CD4-positive, alpha-beta memory T cell (primary cell): ENCODE data around the gene IL19. TPM values are rescaled to one million over a fixed set of nuclear protein-coding genes. Genes with fewer than 3 reads are reported as not detected.
A peak's percentile ranks its signal among the peaks of the same experiment; 100 is the strongest.

Experiments used
- CTCF ChIA-PET: fragments of 350-600 bp; sonication (Branson Sonifier 250); formaldehyde crosslinking; loops from one replicate; lab custom pipeline; 2021; ENCODE audit warnings: inconsistent platforms; ENCODE audit not compliant: partially characterized antibody; lab: Charles Lee
- POLR2A ChIA-PET: fragments of 350-600 bp; sonication (Branson Sonifier 250); formaldehyde crosslinking; loops from one replicate; lab custom pipeline; 2021; ENCODE audit not compliant: partially characterized antibody; lab: Charles Lee
- DNase-seq, 5 donors: peaks; one replicate each; pipeline versions ENCODE4 v3.0.0 to v3.0.0-alpha.2; 2020 to 2022; ENCODE audit warnings: mixed read lengths in 1 of 5
- H3K27ac ChIP-seq: one replicate; pipeline ENCODE4 v1.7.0; 2013; ENCODE audit warnings: low read depth, low read length
- H3K27me3 ChIP-seq: 2 replicates; pipeline ENCODE4 v1.7.0; 2013; ENCODE audit warnings: mild to moderate bottlenecking, low read length, moderate library complexity; ENCODE audit not compliant: insufficient read depth
- H3K36me3 ChIP-seq: 2 replicates; pipeline ENCODE4 v1.7.0; 2013; ENCODE audit warnings: mild to moderate bottlenecking, low read length, moderate library complexity; ENCODE audit not compliant: insufficient read depth
- H3K4me1 ChIP-seq: 2 replicates; pipeline ENCODE4 v1.7.0; 2013; ENCODE audit warnings: mild to moderate bottlenecking, low read length, moderate library complexity; ENCODE audit not compliant: insufficient read depth
- H3K4me3 ChIP-seq, 2 donors: one replicate each; pipeline ENCODE4 v1.7.0; 2013; ENCODE audit warnings: low read length in 2 of 2, mild to moderate bottlenecking in 1 of 2
- H3K9me3 ChIP-seq, 2 donors: one replicate each; pipeline ENCODE4 v1.7.0; 2013; ENCODE audit warnings: low read length in 2 of 2, control low read depth in 1 of 2; ENCODE audit not compliant: control insufficient read depth in 1 of 2
- H3K27ac Mint-ChIP-seq, 7 donors: one replicate each; pipeline ENCODE4 v1.8.0; 2020 to 2021; ENCODE audit warnings: mixed read lengths in 7 of 7, mild to moderate bottlenecking in 6 of 7, inconsistent platforms in 3 of 7, moderate library complexity in 3 of 7
- H3K27me3 Mint-ChIP-seq, 2 donors: one replicate each; pipeline ENCODE4 v1.8.0; 2020 to 2021; ENCODE audit warnings: mixed read lengths in 2 of 2
- H3K36me3 Mint-ChIP-seq, 2 donors: one replicate each; pipeline ENCODE4 v1.8.0; 2020 to 2021; ENCODE audit warnings: mixed read lengths in 2 of 2, inconsistent platforms in 1 of 2, mild to moderate bottlenecking in 1 of 2
- H3K4me1 Mint-ChIP-seq, 4 donors: one replicate each; pipeline ENCODE4 v1.8.0; 2020 to 2021; ENCODE audit warnings: mixed read lengths in 4 of 4, mild to moderate bottlenecking in 1 of 4
- H3K4me3 Mint-ChIP-seq, 8 donors: one replicate each; pipeline ENCODE4 v1.8.0; 2020 to 2021; ENCODE audit warnings: mixed read lengths in 8 of 8, mild to moderate bottlenecking in 7 of 8, moderate library complexity in 6 of 8, inconsistent platforms in 3 of 8
- H3K9me3 Mint-ChIP-seq, 8 donors: one replicate each; pipeline ENCODE4 v1.8.0; 2020 to 2021; ENCODE audit warnings: mixed read lengths in 8 of 8, mild to moderate bottlenecking in 5 of 8, inconsistent platforms in 3 of 8, moderate library complexity in 1 of 8
- intact Hi-C: fragments of 100-400 bp; cut with micrococcal nuclease; formaldehyde crosslinking; loops from one replicate; pipeline ENCODE4 v1.15.1; 2023
- polyA plus RNA-seq, 2 donors: library from polyadenylated mRNA; unstranded; fragments of 300-500 nt; fragmentation: Illumina TruSeq; gene quantifications; one replicate each; pipeline ENCODE4 v1.2.3, GENCODE V29; 2021
- total RNA-seq, 2 experiments: library from RNA; stranded (reverse); gene quantifications; one replicate each; pipeline ENCODE4 v1.2.3, GENCODE V29; 2021

IL19 gene, protein sequence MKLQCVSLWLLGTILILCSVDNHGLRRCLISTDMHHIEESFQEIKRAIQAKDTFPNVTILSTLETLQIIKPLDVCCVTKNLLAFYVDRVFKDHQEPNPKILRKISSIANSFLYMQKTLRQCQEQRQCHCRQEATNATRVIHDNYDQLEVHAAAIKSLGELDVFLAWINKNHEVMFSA
- total RNA-seq (not detected), polyA plus RNA-seq (not detected)

DNA sequence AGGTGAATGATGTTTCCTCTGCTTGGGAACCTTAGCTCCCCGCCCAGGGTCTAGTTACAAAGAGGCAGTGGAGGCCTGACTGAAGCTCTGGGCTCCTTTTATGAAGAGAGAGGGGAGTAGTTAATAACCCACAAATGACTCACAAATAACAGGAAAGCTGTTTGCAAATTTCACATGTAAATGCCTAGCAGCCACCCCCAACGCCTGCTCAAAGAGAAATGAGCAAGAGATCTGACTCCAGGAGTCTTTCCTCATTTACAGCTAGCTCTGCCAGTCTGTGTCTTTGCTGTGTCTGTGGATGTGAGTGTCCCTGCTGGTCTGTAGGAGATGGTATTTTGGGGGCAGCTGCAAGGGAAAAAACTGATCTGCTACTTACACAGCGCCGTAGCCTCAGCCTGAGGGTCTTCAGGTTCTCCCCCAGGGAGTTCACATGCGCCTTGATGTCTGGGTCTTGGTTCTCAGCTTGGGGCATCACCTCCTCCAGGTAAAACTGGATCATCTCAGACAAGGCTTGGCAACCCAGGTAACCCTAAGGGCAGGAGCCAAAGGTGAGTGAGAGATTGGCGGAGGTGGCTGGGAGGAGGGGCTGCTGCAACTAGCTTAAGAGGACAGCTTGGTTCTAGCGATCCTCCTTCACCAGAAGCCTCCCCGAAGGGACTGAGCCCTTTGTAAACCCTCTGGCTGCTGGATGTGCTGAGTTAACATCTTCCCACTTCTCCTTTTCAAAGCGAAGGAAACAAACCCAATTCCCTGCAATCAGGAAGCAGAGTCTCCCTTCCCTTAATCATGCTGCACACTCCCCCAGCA is at the start of gene IL19:
IL19 (plus strand) TSS at position 243 of the 807 bp plus-strand sequence. CDS start 65,890 bp downstream, outside the sequence.
- Histone ChIP-seq H3K36me3 (no peaks in the 10 kb centered on the region), H3K9me3 (no peaks in the 10 kb centered on the region), H3K4me3 (peak within 1 kb of the TSS in 1 of 2 donors; percentile 16), H3K4me1 (peaks cover 70% of the 10 kb centered on the region), H3K27me3 (no peaks in the 10 kb centered on the region), H3K27ac (peak within 1 kb of the TSS; percentile 12)
- Mint-ChIP-seq H3K9me3 (no peaks in the 10 kb centered on the region), H3K27me3 (no peaks in the 10 kb centered on the region), H3K4me1 (peaks cover 57 to 84% (median 71%) of the 10 kb centered on the region in 4 donors), H3K36me3 (no peaks in the 10 kb centered on the region), H3K4me3 (peak within 1 kb of the TSS in 7 of 8 donors; percentile 27 to 85 (median 67)), H3K27ac (peak within 1 kb of the TSS; percentile 68 to 90 (median 85))
- POLR2A ChIA-PET = interaction anchor here (1.6 to 12.6 kb wide), 7 partner anchors 13 to 44 kb away, joined by 3 to 141 read pairs (median 63); no protein-coding TSS in a partner anchor
- intact Hi-C loops = loop anchor here (2.0 kb wide), 1 partner anchor 14 kb away; no protein-coding TSS in a partner anchor
- CTCF ChIA-PET = interaction anchor here (0.8 to 9.0 kb wide), 9 partner anchors 10 to 141 kb away, joined by 3 to 91 read pairs (median 6); no protein-coding TSS in a partner anchor
- no peak for DNase-seq

DNA sequence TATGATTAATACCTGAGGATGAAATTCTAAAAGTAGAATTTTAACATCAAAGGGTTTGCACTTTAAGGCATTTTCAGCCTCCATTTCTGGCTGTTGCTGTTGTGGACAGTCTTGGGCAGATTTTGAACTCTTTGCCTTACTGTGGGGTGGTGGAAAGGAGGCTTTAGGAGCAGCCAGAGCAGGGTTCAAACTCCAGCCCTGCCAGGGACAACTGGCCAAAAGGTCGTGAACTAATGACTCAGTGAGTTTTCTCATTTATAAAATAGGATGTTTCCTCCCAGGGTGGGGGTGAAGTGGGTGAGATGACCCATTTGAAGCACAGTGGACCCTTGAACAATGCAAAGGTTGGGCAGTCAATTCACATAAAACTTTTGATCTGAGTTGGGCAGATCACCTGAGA is 49.1 kb upstream of the IL19 start:
- ChIA-PET CTCF (interaction anchor here (0.7 to 2.4 kb wide), 4 partner anchors 13 to 284 kb away, joined by 3 to 6 read pairs (median 4); no protein-coding TSS in a partner anchor), POLR2A (no interaction called here)
- no peaks in the 10 kb centered on the region for H3K27me3 ChIP-seq
- H3K27me3 Mint-ChIP-seq = no peaks in the 10 kb centered on the region
- peaks cover 64% of the 10 kb centered on the region for H3K4me1 ChIP-seq
- no peaks in the 10 kb centered on the region for H3K36me3 ChIP-seq
- no peaks in the 10 kb centered on the region for H3K9me3 ChIP-seq
- H3K4me3 ChIP-seq = no peak overlapping the region
- peaks cover 50 to 82% (median 67%) of the 10 kb centered on the region in 4 donors for H3K4me1 Mint-ChIP-seq
- intact Hi-C loops = no loop called here
- H3K27ac Mint-ChIP-seq = peak overlapping the region in 2 of 7 donors; percentile 6 to 29
- no peak for DNase-seq
- no peak overlapping the region for H3K27ac ChIP-seq
- H3K4me3 Mint-ChIP-seq = no peak overlapping the region
- peaks cover 0 to 4% of the 10 kb centered on the region in 2 donors for H3K36me3 Mint-ChIP-seq
- peaks cover 0 to 1% (median 0%) of the 10 kb centered on the region in 8 donors for H3K9me3 Mint-ChIP-seq

DNA sequence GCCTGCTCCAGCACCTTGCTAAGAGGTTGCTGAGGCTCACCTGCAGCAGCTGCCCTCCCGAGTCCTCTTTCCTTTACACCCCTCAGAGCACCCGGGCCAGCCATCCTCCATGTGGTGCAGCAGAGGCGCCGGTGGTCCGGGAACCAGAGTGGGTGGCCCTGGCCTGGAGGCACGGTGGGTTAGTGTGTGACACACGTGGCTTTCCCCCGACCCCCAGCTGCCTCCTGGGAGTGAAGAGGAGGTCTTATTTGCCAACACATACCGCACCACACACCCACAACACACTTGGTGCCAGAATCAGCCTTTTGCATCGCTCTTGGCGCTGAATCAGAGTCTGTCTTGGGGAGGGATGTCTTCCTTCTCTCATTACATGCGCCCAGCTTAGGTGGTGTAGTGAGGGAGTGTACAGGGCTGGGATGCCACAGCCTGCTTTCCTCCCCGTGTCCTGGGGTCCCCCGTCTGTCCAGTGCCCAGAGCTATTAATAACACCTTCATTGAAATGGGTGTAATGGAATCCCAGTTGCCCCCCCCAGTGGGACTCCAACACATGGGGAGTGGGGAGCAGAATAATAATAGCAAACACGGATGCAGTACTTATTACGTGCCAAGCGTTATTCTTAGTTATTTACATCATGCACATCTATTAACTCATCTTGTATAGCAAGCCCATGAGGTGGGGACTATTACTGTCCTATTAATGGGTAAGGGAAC is 47.7 kb upstream of the IL19 start:
- DNase-seq = no peak
- ChIA-PET POLR2A (no interaction called here), CTCF (interaction anchor here (0.7 to 5.3 kb wide), 12 partner anchors 9 to 282 kb away, joined by 3 to 92 read pairs (median 3); no protein-coding TSS in a partner anchor)
- no peak overlapping the region for H3K4me3 ChIP-seq
- peaks cover 54% of the 10 kb centered on the region for H3K4me1 ChIP-seq
- H3K9me3 Mint-ChIP-seq = no peaks in the 10 kb centered on the region
- H3K4me3 Mint-ChIP-seq = no peak overlapping the region
- H3K27me3 Mint-ChIP-seq = no peaks in the 10 kb centered on the region
- H3K27me3 ChIP-seq = no peaks in the 10 kb centered on the region
- intact Hi-C loops = no loop called here
- no peak overlapping the region for H3K27ac ChIP-seq
- H3K4me1 Mint-ChIP-seq = peaks cover 42 to 76% (median 61%) of the 10 kb centered on the region in 4 donors
- no peaks in the 10 kb centered on the region for H3K36me3 ChIP-seq
- H3K27ac Mint-ChIP-seq = peak overlapping the region in 3 of 7 donors; percentile 23 to 68 (median 33)
- H3K36me3 Mint-ChIP-seq = peaks cover 0 to 4% of the 10 kb centered on the region in 2 donors
- H3K9me3 ChIP-seq = no peaks in the 10 kb centered on the region

DNA sequence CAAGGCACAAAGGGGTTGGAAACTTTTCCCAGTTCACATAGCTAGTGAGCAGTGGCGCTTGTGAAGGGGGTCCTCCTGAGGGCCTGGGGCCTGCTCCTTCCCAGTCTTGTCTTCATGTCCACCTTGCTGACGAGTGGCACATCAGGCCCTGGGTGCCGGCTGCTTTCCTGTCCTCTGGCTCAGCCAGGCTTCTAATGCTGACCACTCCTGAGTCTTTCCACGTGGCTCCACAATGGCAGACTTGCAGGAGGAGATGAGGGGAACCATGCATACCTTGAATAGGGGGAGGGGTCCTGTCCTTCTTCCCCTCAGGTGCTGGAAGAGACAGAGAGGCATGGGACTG is 47.1 kb upstream of the IL19 start:
- Mint-ChIP-seq H3K9me3 (no peaks in the 10 kb centered on the region), H3K4me1 (peaks cover 44 to 77% (median 59%) of the 10 kb centered on the region in 4 donors), H3K36me3 (peaks cover 0 to 6% of the 10 kb centered on the region in 2 donors), H3K27me3 (no peaks in the 10 kb centered on the region), H3K27ac (peak overlapping the region in 1 of 7 donors; percentile 33), H3K4me3 (no peak overlapping the region)
- H3K4me1 ChIP-seq = peaks cover 49% of the 10 kb centered on the region
- intact Hi-C loops = no loop called here
- H3K4me3 ChIP-seq = no peak overlapping the region
- no peak for DNase-seq
- no peak overlapping the region for H3K27ac ChIP-seq
- H3K9me3 ChIP-seq = no peaks in the 10 kb centered on the region
- ChIA-PET POLR2A (no interaction called here), CTCF (interaction anchor here (0.7 to 5.3 kb wide), 10 partner anchors 9 to 281 kb away, joined by 3 to 92 read pairs (median 4); no protein-coding TSS in a partner anchor)
- no peaks in the 10 kb centered on the region for H3K27me3 ChIP-seq
- no peaks in the 10 kb centered on the region for H3K36me3 ChIP-seq

DNA sequence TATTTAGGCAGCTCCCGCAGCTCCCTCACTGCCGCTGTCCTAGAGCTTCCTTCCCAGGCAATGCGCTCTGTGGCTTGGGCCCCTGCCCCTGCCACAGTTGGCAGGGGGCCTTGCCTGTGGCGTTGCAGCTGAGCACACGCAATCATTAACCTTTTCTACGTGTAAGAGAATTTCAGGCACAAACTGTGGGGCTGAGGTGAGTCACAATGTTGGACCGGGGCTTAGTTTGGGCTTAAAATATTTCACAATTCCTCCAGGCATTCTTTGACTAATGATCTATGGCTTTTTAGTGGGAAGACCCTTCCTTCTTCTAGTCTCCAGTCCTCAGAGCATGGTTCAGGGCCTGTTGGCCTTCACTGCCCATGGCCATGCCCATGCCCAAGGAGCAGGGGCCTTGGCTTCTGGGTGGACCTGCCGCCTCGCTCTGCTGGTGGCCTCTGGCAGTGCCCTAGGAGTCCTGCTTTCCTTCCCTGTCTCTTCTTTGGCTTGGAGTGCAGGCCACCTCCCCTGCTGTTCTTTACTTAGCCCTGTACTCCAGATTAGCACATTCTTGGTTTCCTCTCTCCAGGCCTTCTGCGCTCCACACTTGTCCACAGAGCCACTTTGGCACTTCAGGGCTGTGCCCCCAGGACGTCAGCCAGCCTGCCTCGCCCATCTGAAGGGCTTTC is 46.6 kb upstream of the IL19 start:
- Histone ChIP-seq H3K27me3 (no peaks in the 10 kb centered on the region), H3K36me3 (peaks cover 4% of the 10 kb centered on the region), H3K4me3 (no peak overlapping the region), H3K27ac (no peak overlapping the region), H3K4me1 (peaks cover 44% of the 10 kb centered on the region), H3K9me3 (no peaks in the 10 kb centered on the region)
- intact Hi-C loops = no loop called here
- CTCF ChIA-PET = interaction anchor here (0.9 to 5.3 kb wide), 20 partner anchors 10 to 258 kb away, joined by 3 to 95 read pairs (median 6); partner anchors contain the start of gene DYRK3
- Mint-ChIP-seq H3K9me3 (no peaks in the 10 kb centered on the region), H3K4me1 (peaks cover 39 to 72% (median 56%) of the 10 kb centered on the region in 4 donors), H3K27ac (peak overlapping the region in 6 of 7 donors; percentile 7 to 83 (median 50)), H3K27me3 (no peaks in the 10 kb centered on the region), H3K4me3 (peak overlapping the region in 1 of 8 donors; percentile 64), H3K36me3 (peaks cover 0 to 8% of the 10 kb centered on the region in 2 donors)
- DNase-seq = no peak
- POLR2A ChIA-PET = no interaction called here
